RWPE2 (cell line): Measurements from ENCODE around the gene SLC44A1.

Experiments
- ATAC-seq: fragments of 200-7000 bp; cut with Tn5 transposase; 3 replicates; pipeline ENCODE4 v1.9.1; 2021; ENCODE audit warnings: low read depth
- DNase-seq: peaks from one replicate; pipeline ENCODE4 v3.0.0-alpha.2; 2020; ENCODE audit warnings: low spot score
- H3K27ac ChIP-seq: fragments of 450-650 bp; 2 replicates; pipeline ENCODE4 v1.5.1; 2017; ENCODE audit warnings: mild to moderate bottlenecking; ENCODE audit not compliant: poor library complexity, severe bottlenecking
- H3K27me3 ChIP-seq: fragments of 250-450 bp; sonication (Bioruptor Pico); 2 replicates; pipeline ENCODE4 v1.5.1; 2021; ENCODE audit warnings: mild to moderate bottlenecking, moderate library complexity; ENCODE audit not compliant: insufficient read depth, poor library complexity, severe bottlenecking
- H3K36me3 ChIP-seq: fragments of 250-450 bp; sonication (Bioruptor Pico); 2 replicates; pipeline ENCODE4 v1.5.1; 2020; ENCODE audit warnings: low read depth, mild to moderate bottlenecking, moderate library complexity
- H3K4me1 ChIP-seq: fragments of 250-450 bp; sonication (Bioruptor Pico); 2 replicates; pipeline ENCODE4 v1.5.1; 2021; ENCODE audit warnings: mild to moderate bottlenecking, moderate library complexity; ENCODE audit not compliant: insufficient read depth, poor library complexity, severe bottlenecking
- H3K4me3 ChIP-seq: fragments of 250-450 bp; sonication (Bioruptor Pico); 2 replicates; pipeline ENCODE4 v1.5.1; 2021; ENCODE audit warnings: mild to moderate bottlenecking, moderate library complexity; ENCODE audit not compliant: severe bottlenecking
- H3K9me3 ChIP-seq: fragments of 250-450 bp; sonication (Bioruptor Pico); 2 replicates; pipeline ENCODE4 v1.5.1; 2021; ENCODE audit warnings: mild to moderate bottlenecking, moderate library complexity; ENCODE audit not compliant: severe bottlenecking
- CTCF ChIP-seq: fragments of 450-650 bp; IDR thresholded peaks from one replicate; pipeline ENCODE4 v1.5.1; 2017; ENCODE audit warnings: mild to moderate bottlenecking, moderate library complexity; ENCODE audit not compliant: poor library complexity, severe bottlenecking

SLC44A1 gene

DNA sequence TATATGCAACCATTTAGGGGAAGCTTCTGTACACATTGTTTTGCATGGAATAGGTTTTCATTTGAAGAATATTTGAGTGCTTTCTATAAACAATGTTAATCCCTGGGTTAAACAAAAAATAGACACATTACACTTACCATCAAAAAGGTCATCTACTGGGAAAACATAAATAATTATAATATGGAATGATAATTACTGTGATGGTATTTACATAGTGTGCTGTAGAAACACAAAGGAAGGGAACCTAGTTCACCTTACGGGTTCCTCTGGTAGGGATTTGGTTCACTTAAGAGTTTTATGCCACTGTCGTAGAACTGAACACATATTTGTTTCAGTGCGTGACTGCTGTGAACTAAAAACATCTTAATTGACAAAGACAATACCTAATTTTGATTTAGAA is 44.9 kb downstream of the SLC44A1 start:
- Histone ChIP-seq H3K36me3 (no peaks in the 10 kb centered on the region), H3K4me1 (peaks cover 9% of the 10 kb centered on the region), H3K4me3 (no peak overlapping the region)

GRCh38 chr9:105290418-105290817 is 46.0 kb downstream of the SLC44A1 start:
- Histone ChIP-seq H3K36me3 (no peaks in the 10 kb centered on the region), H3K27me3 (no peaks in the 10 kb centered on the region), H3K27ac (no peak overlapping the region), H3K4me3 (no peak overlapping the region), H3K4me1 (peaks cover 9% of the 10 kb centered on the region), H3K9me3 (no peaks in the 10 kb centered on the region)
- ATAC-seq (peak; percentile 55), DNase-seq (no peak)
- TF ChIP-seq CTCF = no peak

More for the DNA sequence above, 44.9 kb downstream of the SLC44A1 start:
- ATAC-seq (no peak), DNase-seq (no peak)
- H3K27ac ChIP-seq = no peak overlapping the region
- no peaks in the 10 kb centered on the region for H3K9me3 ChIP-seq
- no peaks in the 10 kb centered on the region for H3K27me3 ChIP-seq
- TF ChIP-seq CTCF = no peak

DNA sequence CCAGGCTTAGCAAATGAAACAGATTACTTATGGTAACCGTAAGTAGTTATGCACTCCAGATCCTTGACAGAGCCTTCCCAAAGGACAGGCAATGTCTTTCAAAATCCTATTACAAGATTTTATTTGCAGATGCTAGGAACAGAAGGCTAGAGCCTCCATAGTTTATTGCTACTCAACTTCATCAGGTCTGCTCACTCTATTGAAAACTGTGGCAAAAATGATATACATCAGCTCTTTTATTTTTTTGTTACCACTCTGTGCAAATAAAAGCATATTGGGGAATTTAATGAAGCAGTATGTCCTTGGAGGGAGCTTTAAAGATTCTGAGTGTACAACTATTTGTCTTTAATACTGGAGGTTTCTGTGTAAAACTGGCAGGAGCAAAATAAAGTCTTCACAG is 46.5 kb downstream of the SLC44A1 start:
- DNase-seq = no peak
- H3K4me1 ChIP-seq = peaks cover 9% of the 10 kb centered on the region
- no peak for TF ChIP-seq CTCF
- H3K27me3 ChIP-seq = no peaks in the 10 kb centered on the region
- no peak overlapping the region for H3K4me3 ChIP-seq
- no peaks in the 10 kb centered on the region for H3K9me3 ChIP-seq
- H3K27ac ChIP-seq = no peak overlapping the region
- no peaks in the 10 kb centered on the region for H3K36me3 ChIP-seq
- no peak for ATAC-seq

DNA sequence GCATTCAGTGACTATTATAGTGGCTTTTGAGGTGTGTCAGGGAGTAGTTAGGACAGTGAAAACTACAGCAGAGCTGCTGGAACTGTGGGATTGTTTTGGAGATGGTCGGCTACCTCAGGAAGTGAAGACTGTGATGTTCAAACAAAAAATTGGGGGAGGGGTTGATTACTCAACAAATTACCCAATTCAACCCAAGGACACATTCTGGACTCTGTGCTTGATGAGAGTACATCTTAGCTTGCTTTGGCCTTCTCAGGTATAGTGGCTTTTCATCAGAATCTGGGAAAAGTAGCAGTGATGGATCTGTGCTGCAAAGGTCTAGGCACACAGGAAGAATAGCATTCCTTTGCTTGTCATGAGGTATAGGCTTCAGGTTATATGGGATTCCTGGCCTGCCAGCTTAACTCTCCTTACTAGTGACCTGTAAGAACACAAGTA is 47.0 kb downstream of the SLC44A1 start:
- H3K4me3 ChIP-seq = no peak overlapping the region
- H3K27me3 ChIP-seq = no peaks in the 10 kb centered on the region
- ATAC-seq (no peak), DNase-seq (no peak)
- TF ChIP-seq CTCF = no peak
- no peak overlapping the region for H3K27ac ChIP-seq
- peaks cover 12% of the 10 kb centered on the region for H3K4me1 ChIP-seq
- H3K9me3 ChIP-seq = no peaks in the 10 kb centered on the region
- H3K36me3 ChIP-seq = no peaks in the 10 kb centered on the region

GRCh38 chr9:105291938-105292337 is 47.5 kb downstream of the SLC44A1 start:
- Histone ChIP-seq H3K36me3 (no peaks in the 10 kb centered on the region), H3K27me3 (no peaks in the 10 kb centered on the region), H3K27ac (no peak overlapping the region), H3K9me3 (no peaks in the 10 kb centered on the region), H3K4me1 (peaks cover 17% of the 10 kb centered on the region), H3K4me3 (no peak overlapping the region)
- no peak for TF ChIP-seq CTCF
- DNase-seq (no peak), ATAC-seq (no peak)
